HG03442 (cell line): ENCODE measurements around the gene TRIM50.
"Not testable (repeated sequence)": the region's sequence is repeated elsewhere in the genome, so short reads cannot be mapped to it uniquely, and the experiment has no call there.

Experiments used
- ATAC-seq: cut with Tn5 transposase; IDR thresholded peaks from one replicate; pipeline ENCODE4 v1.9.1; 2021; ENCODE audit warnings: mild to moderate bottlenecking, moderate library complexity; ENCODE audit not compliant: unreplicated experiment

TRIM50 gene

GRCh38 chr7:73316521-73316920 lies 11.4 kb downstream of the TRIM50 start:
- ATAC-seq = no peak

DNA sequence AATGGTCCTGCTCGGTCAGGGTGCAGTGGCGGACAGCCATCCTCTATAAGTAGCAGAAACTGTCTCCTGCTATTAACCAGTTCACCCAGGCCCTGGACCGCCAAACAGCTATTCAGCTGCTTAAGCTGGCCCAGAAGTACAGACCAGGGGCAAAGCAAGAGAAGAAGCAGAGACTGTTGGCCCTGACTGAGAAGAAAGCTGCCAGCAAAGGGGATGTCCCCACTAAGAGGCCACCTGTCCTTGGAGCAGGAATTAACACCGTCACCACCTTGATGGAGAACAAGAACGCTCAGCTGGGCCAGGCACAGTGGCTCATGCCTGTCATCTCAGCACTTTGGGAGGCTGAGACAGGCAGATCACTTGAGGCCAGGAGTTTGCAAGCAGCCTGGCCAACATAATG lies 13.6 kb downstream of the TRIM50 start:
- ATAC-seq = no peak

DNA sequence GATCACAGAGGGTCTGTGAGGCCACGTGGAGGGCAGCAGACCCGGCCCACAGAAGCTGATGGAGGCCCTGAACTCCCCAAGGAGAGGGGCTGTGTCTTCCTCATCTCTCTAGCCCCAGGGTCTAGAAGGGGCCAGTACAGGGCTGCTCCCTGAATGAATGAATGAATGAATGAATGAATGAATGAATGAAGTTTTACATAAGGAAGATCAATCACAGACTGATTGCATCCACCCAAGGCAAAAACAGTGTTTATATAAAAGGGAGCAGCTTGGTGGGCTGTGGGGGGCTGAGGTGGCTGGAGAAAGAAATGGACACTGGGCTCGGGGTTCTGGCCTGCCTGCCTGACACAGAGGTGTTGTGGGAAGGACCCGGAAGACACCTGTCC lies 14.4 kb downstream of the TRIM50 start:
- ATAC-seq = no peak

- ATAC-seq = no peak
Observed at GRCh38 chr7:73312831-73313520, 14.9 kb downstream of the TRIM50 start.

DNA sequence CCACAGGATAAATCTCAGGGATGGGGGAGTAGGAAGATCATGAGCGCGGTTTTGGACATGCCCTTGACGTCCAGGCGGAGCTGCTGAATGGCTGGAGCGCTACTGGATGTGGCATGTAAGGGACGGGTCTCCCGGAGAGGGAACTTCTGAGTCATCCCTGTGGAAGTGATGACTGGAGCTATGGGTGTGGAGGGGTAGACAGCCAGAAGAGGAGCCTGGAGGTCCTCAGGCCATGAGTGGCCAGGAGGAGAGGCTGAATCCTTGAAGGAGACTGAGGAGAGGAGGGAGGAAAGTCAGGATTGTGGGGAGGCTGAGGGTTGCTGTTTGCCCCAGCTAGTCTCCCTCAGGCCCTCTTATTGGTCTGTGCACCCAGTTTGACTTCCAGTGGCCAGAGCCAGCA lies 16.5 kb downstream of the TRIM50 start:
- ATAC-seq = not testable (repeated sequence)

DNA sequence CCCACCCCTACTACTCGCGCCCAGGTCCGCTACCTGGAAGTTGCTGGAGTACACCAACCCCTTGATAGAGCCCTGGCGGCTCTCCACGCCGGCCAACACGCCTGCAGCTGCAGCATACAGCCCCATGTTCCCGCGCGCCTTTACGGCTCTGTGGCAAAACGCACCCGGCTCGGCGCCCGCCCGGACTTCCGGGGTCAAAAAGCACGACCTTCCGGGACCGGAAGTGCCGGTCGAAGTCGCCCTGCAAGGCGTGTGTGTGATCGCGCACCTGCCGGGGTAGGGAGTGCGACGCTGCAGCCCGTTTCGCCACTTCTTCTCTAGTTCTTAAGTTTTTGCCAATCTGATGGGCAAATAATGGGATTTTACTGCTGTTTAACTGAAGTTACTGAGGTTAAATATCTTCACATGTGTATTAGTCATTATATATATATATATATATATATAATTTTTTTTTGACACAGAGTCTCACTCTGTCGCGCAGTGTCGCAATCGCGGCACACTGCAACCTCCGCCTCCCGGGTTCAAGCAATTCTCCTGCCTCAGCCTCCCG lies 19.1 kb downstream of the TRIM50 start, which contains the start of gene NSUN5:
Gene NSUN5, minus strand, starts transcription at position 162 of the 550 bp plus-strand sequence. Its CDS starts 36 bp downstream, at position 126.
- peak; percentile 80 for ATAC-seq

DNA sequence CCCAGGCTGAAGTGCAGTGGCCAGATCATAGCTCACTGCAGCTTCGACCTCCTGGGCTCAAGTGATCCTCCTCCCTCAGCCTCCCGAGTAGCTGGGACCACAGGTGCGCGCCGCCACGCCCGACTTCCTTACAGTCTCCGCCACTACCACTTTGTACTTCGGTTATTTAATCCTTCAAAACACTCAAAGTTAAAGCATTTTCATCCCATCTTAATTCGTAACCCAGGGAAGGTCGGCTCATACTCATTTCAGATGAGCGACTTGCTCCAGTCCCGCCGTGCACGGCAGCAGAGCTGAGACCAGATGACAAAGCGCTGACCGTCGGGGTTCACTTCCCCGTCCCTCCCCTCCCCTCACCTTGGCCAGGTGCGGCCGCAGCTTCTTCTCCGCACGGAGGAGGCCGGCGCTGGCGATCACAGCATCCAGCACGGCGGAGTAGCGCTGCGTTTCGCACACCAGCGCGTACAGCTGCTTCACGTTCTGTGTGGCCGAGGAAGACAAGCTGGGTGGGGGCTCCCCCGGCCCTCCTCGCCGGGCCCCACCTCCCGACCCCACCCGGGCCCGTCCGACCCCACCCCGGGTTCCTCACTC lies 19.7 kb downstream of the TRIM50 start:
- ATAC-seq = peak; percentile 32

GRCh38 chr7:73307436-73307835 lies 20.4 kb downstream of the TRIM50 start:
- no peak for ATAC-seq

DNA sequence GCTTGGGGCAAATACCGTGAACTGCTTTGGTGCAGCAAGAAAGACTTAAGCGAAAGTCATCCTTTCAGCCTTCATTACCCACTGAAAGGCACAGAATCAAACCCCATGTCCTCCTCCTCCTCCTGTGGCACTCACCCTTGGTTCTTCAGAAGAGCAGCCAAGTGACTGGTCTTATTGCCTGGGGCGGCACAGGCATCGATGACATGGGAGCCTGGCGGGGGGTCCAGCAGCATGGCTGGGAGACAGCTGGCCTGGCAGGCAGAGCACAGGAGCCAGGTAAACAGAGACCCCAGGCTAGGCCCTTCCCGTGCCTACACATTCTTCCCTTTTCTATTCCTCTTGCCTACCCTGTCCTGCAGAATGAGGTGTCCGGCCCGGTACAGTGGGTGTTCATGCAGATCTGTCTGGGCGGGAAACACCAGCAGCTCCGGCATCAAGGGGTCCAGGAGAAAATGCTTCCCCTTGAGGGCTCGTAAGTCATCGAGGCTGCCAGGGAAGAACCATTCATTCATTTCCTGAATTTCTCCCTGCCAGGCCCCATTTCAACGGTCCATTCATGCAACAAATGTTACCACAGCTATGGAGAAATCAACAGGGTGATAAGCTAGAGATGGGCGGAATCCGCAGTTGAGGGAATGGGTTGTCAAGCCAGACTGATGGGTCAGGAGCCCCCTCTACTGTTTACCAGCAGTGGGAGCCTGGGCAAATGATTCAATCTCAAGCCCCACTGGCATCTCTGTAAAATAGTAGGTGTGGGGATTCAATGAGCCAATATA lies 23.1 kb downstream of the TRIM50 start:
- not testable (repeated sequence) for ATAC-seq

DNA sequence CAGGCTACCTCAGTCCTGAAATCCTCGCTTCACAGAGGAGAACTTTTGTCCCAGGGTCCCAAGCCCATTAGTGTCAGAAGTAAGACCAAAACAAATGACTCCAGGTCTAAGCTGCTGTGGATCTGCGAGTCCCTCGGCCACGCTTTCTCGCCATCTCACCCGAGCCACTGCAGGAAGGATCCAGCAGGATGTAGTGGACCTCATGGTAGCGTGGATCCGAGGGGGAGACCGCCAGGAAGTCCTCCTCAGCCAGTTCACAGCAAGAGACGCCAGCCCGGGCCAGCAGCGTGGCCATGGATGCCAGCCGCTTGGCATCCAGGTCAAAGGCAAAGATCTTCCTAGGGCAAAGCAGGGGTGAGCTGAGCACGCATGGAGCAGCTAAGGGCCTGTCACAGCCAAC lies 23.8 kb downstream of the TRIM50 start:
- ATAC-seq = no peak

- no peak for ATAC-seq
Observed at GRCh38 chr7:73303546-73303945, 24.3 kb downstream of the TRIM50 start.

DNA sequence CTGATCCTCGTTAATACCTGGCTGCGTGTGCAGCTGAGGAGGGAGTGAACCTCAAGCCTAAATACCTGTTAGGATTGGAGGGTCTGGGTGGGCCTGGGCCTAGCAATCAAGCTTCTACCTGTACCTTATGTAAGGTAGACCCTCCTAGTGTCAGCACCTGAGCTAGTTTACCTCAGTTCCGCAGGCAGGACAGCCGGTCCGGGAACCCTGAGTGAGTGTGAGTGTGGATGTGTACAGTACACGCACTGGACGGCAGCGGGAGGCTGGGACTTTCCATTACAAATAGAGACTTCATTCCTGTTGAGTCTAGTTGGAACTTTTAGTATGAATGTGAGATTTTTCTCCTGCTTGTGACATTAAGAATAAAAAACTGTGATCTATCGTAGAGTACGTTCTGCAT lies 25.0 kb downstream of the TRIM50 start:
- ATAC-seq = not testable (repeated sequence)

DNA sequence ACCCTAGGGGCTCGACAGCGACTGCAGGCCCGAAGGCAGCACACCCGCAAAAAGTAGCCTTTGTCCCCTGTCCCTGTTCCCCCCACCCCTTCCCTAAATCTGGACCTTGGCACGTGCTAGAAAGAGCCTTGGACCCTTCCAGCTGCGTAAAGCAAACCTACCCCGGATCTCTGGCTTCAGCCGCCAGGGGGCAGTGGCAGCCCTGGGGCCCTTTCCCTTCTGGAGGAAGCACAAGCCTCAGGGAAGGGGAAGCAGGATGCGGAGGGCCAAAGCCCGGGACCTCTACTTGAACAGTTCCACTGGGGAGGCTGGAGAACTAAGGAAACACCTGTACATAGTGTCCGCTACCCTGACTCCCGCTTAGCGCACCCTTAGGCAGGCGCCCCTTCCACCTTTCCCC lies 26.8 kb downstream of the TRIM50 start:
- not testable (repeated sequence) for ATAC-seq

DNA sequence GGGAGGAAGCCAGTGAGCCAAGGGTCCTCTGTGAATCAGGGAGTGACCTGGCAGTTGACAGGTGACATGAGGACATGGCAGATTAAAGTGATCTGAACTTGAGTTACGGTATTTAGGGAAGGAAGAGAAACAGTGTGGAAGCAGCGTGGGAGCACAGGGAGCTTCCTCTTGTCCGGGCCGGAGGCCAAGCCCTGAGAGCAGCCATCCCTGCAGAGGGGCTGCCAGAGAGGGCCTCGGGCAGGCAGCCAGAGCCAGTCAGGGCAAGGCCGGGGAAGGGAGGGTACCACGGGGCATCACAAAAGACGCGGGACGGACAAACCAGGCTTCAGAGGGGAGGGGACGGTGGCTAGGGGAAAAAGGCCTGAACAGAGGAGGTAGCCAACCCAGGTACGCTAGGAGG lies 28.1 kb downstream of the TRIM50 start:
- ATAC-seq = not testable (repeated sequence)

DNA sequence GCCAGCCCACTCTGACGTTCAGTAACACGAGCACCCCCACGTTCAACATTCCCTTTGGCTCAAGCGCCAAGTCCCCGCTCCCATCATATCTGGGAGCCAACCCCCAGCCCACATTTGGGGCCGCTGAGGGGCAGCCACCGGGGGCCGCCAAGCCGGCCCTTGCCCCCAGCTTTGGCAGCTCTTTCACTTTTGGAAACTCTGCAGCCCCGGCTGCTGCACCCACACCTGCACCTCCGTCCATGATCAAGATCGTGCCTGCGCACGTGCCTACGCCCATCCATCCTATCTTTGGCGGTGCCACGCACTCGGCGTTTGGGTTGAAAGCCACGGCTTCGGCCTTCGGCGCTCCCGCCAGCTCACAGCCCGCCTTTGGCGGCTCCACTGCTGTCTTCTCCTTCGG lies 30.2 kb downstream of the TRIM50 start:
- ATAC-seq = not testable (repeated sequence)

DNA sequence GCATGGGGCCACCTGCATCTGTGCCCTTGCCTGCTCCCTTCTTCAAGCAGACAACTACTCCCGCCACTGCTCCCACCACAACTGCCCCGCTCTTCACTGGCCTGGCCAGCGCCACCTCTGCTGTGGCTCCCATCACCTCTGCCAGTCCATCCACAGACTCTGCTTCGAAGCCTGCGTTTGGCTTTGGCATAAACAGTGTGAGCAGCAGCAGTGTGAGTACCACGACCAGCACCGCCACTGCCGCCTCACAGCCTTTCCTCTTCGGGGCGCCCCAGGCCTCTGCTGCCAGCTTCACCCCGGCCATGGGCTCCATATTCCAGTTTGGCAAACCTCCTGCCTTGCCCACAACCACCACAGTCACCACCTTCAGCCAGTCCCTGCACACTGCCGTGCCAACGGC lies 30.6 kb downstream of the TRIM50 start:
- ATAC-seq = not testable (repeated sequence)

DNA sequence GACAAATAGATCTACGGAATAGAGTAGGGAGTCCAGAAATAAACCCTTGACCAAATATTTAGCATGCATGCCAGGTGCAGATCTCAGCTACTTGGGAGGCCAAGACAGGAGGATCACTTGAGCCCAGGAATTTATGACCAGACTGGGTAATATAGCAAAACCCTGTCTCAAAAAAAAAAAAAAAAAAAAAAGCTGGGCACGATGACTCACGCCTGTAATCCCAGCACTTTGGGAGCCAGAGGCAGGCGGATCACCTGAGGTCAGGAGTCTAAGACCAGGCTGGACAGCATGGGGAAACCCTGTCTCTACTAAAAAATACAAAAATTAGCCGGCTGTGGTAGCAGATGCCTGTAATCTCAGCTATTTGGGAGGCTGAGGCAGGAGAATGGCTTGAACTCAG lies 50.7 kb downstream of the TRIM50 start:
- not testable (repeated sequence) for ATAC-seq

- not testable (repeated sequence) for ATAC-seq
Observed at GRCh38 chr7:73267813-73268212, 60.1 kb downstream of the TRIM50 start.

DNA sequence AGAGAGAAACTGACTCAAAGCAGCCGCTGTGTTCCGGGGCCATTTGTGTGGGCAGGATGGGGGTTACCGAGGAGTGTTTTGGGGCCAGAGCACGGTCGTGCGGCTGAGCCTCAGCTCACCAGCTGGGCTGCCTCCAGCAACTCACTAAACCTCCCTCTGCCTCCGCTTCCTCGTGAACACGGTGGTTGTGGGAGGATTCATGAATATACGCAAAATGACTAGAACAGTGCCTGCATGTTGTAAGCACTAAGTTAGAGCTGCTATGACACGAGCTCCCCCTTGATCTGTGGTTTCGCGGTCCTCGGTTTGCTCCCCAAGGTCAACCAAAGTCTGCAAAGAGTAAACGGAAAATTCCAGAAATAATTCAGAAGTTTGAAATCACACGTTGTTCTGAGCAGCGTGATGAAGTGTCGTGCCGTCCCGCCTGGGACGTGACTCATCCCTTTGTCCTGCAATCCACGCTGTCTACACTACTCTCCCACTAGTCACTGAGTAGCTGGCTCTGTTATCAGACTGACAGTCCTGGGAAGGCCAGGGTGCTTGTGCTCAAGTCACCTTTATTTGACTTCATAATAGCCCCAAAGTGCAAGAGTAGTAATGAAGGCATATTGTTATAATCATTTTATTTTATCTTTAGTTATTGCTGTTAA lies 61.0 kb downstream of the TRIM50 start:
- peak; percentile 82 for ATAC-seq
